Colonic mucosa (tissue), 4 donors: ENCODE data around the gene WNK2. TPM values are rescaled to one million over a fixed set of nuclear protein-coding genes. Genes with fewer than 3 reads are reported as not detected.
A peak's percentile ranks its signal among the peaks of the same experiment; 100 is the strongest.

Source experiments
- DNase-seq: peaks from one replicate; pipeline ENCODE4 v3.0.0-alpha.2; 2020
- H3K27ac ChIP-seq: fragments of 200-600 bp; one replicate; pipeline ENCODE4 v1.8.0; 2021
- H3K27me3 ChIP-seq: fragments of 200-600 bp; one replicate; pipeline ENCODE4 v1.8.0; 2021
- H3K36me3 ChIP-seq: fragments of 200-600 bp; one replicate; pipeline ENCODE4 v1.8.0; 2021
- H3K4me1 ChIP-seq: fragments of 200-600 bp; one replicate; pipeline ENCODE4 v1.8.0; 2021; ENCODE audit warnings: mild to moderate bottlenecking
- H3K4me3 ChIP-seq: fragments of 200-600 bp; one replicate; pipeline ENCODE4 v1.8.0; 2021
- H3K9ac ChIP-seq, 2 donors: one replicate each; pipeline ENCODE4 v1.7.0; 2013; ENCODE audit warnings: control low read depth in 2 of 2, low read depth in 2 of 2, low read length in 2 of 2
- H3K9me3 ChIP-seq: fragments of 200-600 bp; one replicate; pipeline ENCODE4 v1.8.0; 2021
- CTCF ChIP-seq: fragments of 200-600 bp; IDR thresholded peaks from one replicate; pipeline ENCODE4 v1.8.0; 2022; ENCODE audit warnings: antibody characterized with exemption, mild to moderate bottlenecking
- intact Hi-C: fragments of 100-400 bp; cut with DNase I; formaldehyde crosslinking; loops from one replicate; pipeline ENCODE4 v1.14.1; 2022
- total RNA-seq, 2 donors: library from RNA; stranded (reverse); fragmentation: NEBNext Ultra II Directional in 1 of 2; extraction: Animal tissue kit (Norgen Biotek cat#: 25700) in 1 of 2; gene quantifications; one replicate each; pipeline ENCODE4 v1.2.1, GENCODE V29; 2021
- donor health status: healthy.
- donor health status: DM: no; HTN: no; CAD: no.
- donor health status: DM: no; HTN: no; CAD: no.

The WNK2 gene
- total RNA-seq, 2 donors from 2014 or later: 161 to 238 TPM

GRCh38 chr9:93219692-93220091 lies 35.8 kb downstream of the WNK2 start:
- TF ChIP-seq CTCF: no peak
- Histone ChIP-seq H3K36me3 (no peaks in the 10 kb centered on the region), H3K27me3 (no peaks in the 10 kb centered on the region), H3K9me3 (no peaks in the 10 kb centered on the region), H3K4me3 (no peak overlapping the region), H3K9ac (peak overlapping the region in 1 of 2 donors; percentile 30), H3K4me1 (peaks cover 35% of the 10 kb centered on the region), H3K27ac (peak overlapping the region; percentile 17)
- no peak for DNase-seq
- intact Hi-C loops: no loop called here

- Histone ChIP-seq H3K4me3 (no peak overlapping the region), H3K27me3 (no peaks in the 10 kb centered on the region), H3K4me1 (peaks cover 39% of the 10 kb centered on the region), H3K9ac (peak overlapping the region in 1 of 2 donors; percentile 30), H3K36me3 (no peaks in the 10 kb centered on the region), H3K27ac (no peak overlapping the region), H3K9me3 (no peaks in the 10 kb centered on the region)
- intact Hi-C loops: no loop called here
- no peak for DNase-seq
- TF ChIP-seq CTCF: no peak
These were observed 36.7 kb downstream of the WNK2 start for GRCh38 chr9:93220627-93221026.

- DNase-seq: no peak
- H3K27ac ChIP-seq: no peak overlapping the region
- H3K36me3 ChIP-seq: no peaks in the 10 kb centered on the region
- H3K9me3 ChIP-seq: no peaks in the 10 kb centered on the region
- H3K4me1 ChIP-seq: peaks cover 39% of the 10 kb centered on the region
- H3K27me3 ChIP-seq: no peaks in the 10 kb centered on the region
- intact Hi-C loops: no loop called here
- H3K4me3 ChIP-seq: no peak overlapping the region
- no peak overlapping the region for H3K9ac ChIP-seq
- TF ChIP-seq CTCF: no peak
These were observed 37.1 kb downstream of the WNK2 start for GRCh38 chr9:93221044-93221443.

GRCh38 chr9:93222890-93223259 lies 38.9 kb downstream of the WNK2 start:
- Histone ChIP-seq H3K9ac (peak overlapping the region in 1 of 2 donors; percentile 75), H3K27me3 (no peaks in the 10 kb centered on the region), H3K27ac (peak overlapping the region; percentile 76), H3K36me3 (no peaks in the 10 kb centered on the region), H3K4me3 (no peak overlapping the region), H3K4me1 (peaks cover 36% of the 10 kb centered on the region), H3K9me3 (no peaks in the 10 kb centered on the region)
- no peak for DNase-seq
- intact Hi-C loops: no loop called here
- no peak for TF ChIP-seq CTCF

GRCh38 chr9:93223260-93224180 lies 39.6 kb downstream of the WNK2 start:
- Histone ChIP-seq H3K9me3 (no peaks in the 10 kb centered on the region), H3K4me3 (no peak overlapping the region), H3K36me3 (no peaks in the 10 kb centered on the region), H3K9ac (peak overlapping the region; percentile 6 to 75), H3K4me1 (peaks cover 40% of the 10 kb centered on the region), H3K27ac (peak overlapping the region; percentile 76), H3K27me3 (no peaks in the 10 kb centered on the region)
- TF ChIP-seq CTCF: no peak
- DNase-seq: peak; percentile 82
- intact Hi-C loops: no loop called here
